LNCaP clone FGC (cell line): ENCODE results near the gene LAMC1.
"Not testable (repeated sequence)": the region's sequence is repeated elsewhere in the genome, so short reads cannot be mapped to it uniquely, and the experiment has no call there.

Experiments
- DNase-seq: peaks from one replicate; pipeline ENCODE4 v3.0.0-alpha.2; 2011; ENCODE audit warnings: low read depth
- H3K4me3 ChIP-seq: 2 replicates; pipeline ENCODE4 v1.5.1; 2011; ENCODE audit warnings: mild to moderate bottlenecking, low read depth, low read length, control low read depth
- TF ChIP-seq, protein P1 (sequence below): IDR thresholded peaks from 2 replicates; pipeline ENCODE4 v1.5.1; 2012; ENCODE audit warnings: mild to moderate bottlenecking; ENCODE audit not compliant: control insufficient read depth, insufficient read depth; ENCODE audit errors: extremely low read depth

LAMC1 gene

DNA sequence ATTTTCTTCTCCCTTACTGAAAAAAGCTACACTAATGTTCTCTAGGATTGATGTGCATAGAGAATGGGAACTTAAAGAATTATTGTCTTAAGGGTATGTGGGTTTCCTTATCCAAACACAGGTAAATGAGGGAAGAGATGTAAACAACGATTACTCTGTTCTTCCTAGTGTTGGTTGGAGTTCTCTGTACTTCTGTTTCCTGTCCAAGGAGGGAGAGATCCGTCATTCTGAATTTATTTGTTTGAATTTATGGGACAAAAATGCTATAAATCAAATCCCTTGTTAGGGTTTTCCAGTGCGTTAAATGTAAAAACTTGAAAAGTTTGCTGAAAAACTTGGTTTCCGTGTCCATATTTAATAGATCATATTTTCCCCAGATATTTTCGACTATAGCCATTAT, 29.6 kb downstream of the LAMC1 start:
- H3K4me3 ChIP-seq: peak overlapping the region; percentile 4; the same call in 1 of the 2 replicates
- DNase-seq: peak; percentile 81
- TF ChIP-seq, protein P1, sequence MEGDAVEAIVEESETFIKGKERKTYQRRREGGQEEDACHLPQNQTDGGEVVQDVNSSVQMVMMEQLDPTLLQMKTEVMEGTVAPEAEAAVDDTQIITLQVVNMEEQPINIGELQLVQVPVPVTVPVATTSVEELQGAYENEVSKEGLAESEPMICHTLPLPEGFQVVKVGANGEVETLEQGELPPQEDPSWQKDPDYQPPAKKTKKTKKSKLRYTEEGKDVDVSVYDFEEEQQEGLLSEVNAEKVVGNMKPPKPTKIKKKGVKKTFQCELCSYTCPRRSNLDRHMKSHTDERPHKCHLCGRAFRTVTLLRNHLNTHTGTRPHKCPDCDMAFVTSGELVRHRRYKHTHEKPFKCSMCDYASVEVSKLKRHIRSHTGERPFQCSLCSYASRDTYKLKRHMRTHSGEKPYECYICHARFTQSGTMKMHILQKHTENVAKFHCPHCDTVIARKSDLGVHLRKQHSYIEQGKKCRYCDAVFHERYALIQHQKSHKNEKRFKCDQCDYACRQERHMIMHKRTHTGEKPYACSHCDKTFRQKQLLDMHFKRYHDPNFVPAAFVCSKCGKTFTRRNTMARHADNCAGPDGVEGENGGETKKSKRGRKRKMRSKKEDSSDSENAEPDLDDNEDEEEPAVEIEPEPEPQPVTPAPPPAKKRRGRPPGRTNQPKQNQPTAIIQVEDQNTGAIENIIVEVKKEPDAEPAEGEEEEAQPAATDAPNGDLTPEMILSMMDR: no peak

DNA sequence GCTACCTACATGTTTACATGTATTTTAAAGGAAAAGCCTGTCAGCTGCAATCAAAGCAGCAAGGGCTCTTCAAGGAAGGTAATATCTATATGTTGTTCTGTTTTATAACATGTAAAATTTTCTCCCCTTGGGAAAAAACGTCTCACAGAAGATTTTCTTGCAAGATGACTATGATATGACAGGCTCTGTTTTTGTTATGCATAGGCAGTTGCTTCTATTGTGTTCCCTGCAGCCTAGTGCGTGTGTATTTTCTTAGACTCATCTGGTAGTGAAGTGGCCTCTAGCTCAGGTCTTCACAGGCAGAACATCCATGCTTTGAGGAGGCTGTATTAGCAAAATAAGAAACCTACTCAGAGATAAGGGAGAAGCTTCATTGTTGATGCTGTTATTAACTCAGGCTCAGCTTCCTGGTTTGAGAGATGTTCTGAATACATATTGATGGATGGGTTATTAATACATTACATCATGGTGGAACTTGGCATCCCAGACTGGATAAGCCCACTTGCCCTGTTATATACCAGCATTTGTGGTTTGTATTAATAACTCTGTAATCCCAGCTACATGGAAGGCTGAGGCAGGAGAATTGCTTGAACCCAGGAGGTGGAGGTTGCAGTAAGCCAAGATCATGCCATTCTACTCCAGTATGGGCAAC, 35.8 kb downstream of the LAMC1 start:
- TF ChIP-seq, protein P1: no peak
- no peak for DNase-seq
- H3K4me3 ChIP-seq: no peak overlapping the region

DNA sequence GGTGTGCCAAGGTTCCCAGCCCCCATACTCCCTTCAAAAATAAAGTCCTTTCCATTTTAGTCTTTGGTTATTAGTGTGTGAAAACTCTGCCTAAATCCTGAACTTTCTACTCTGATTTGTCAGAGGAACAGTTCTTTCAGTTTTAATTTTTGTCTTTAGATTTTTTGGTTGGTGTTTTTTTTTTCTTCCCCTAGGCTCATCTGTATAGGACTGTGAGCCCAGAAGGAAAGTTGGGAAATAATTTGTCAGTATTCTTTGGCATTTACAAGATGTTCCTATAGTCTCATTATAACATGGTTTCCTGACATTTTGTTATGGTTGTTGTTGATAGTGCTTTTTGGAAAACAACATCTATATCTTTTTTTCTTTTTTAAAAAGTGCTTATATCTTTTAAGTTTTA, 38.0 kb downstream of the LAMC1 start:
- H3K4me3 ChIP-seq: no peak overlapping the region
- TF ChIP-seq, protein P1: no peak
- DNase-seq: no peak

DNA sequence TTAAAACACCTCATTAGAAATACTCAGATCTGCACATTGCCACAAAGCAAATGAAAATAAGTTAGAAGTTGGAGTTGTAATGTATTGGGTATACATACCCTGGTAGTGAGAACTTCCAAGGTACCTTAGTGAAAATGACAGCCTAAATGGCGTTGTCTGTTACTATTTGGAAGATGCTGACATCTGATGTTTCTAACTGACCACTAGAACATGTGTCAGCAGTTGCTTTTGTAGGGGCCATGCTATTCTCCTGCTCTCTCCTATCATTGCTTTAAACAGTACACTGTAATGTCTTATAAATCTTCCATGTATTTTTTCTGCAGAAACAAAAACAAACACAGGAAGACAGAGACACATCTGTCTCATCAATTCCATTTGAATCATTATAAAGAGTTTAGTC, 40.1 kb downstream of the LAMC1 start:
- H3K4me3 ChIP-seq: no peak overlapping the region
- TF ChIP-seq, protein P1: no peak
- no peak for DNase-seq

DNA sequence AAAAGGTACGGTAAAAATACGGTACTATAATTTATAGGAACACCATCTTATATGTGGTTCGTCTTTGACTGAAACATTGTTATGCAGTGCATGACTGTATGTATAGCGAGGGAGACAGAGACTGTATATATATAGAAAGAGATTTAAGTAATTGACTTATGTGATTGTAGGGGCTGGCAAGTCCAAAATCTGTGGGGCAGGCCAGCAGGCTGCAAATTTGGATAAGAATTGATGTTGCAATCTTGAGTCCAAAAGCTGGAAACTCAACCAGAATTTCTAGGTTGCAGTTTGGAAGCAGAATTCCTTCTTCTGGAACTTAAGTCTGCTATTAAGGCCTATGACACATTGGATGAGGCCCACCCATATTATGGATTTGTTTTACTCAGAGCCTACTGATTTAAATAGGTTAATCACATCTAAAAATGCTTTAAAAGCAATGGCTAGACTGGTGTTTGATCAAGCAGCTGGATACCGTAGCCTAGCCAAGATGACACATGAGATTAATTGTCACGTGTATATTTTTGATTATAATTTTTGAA, 42.0 kb downstream of the LAMC1 start:
- TF ChIP-seq, protein P1: no peak
- no peak for DNase-seq
- H3K4me3 ChIP-seq: no peak overlapping the region

DNA sequence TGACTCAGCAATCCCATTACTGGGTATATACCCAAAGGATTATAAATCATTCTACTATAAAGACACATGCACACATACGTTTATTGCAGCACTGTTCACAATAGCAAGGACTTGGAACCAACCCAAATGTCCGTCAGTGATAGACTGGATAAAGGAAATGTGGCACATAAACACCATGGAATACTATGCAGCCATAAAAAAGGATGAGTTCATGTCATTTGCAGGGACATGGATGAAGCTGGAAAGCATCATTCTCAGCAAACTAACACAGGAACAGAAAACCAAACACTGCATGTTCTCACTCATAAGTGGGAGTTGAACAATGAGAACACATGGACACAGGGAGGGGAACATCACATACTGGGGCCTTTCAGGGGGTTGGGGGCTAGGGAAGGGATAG, 43.2 kb downstream of the LAMC1 start:
- DNase-seq, H3K4me3 ChIP-seq: not testable (repeated sequence)

DNA sequence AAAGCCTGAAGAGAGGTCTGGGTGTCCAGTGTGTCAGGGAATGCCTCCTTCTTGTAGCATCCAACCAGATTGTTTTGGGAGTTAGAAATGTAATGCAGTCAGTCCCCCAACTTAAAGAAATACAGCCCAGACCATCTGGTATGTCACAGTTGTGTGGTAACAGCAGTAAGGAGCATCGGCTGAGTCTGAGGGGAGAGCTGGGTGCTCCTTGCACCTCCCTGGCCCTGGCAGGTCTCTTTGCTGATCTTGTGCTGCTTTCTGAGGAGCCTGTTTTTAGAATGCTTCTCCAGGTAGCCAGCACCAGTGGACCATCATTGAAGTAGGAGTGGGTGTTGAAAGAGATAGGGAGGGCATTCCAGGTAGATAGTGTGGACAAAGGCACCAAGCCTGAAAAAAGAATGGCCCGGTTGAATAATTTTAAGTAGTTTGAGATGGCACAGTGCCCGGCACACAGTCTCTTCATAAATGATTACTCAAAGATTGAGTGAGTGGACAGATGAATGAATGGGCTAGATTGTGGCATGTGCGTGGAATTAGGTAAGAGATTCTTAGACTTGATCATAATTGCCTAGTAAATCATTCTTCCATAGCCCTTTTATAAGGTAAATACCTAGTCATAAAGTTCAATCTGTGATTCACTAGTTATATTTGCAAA, 46.5 kb downstream of the LAMC1 start:
- DNase-seq: peak; percentile 90
- TF ChIP-seq, protein P1: no peak
- no peak overlapping the region for H3K4me3 ChIP-seq
